ENCODE measurements around the gene RNF13.

Gene RNF13

DNA sequence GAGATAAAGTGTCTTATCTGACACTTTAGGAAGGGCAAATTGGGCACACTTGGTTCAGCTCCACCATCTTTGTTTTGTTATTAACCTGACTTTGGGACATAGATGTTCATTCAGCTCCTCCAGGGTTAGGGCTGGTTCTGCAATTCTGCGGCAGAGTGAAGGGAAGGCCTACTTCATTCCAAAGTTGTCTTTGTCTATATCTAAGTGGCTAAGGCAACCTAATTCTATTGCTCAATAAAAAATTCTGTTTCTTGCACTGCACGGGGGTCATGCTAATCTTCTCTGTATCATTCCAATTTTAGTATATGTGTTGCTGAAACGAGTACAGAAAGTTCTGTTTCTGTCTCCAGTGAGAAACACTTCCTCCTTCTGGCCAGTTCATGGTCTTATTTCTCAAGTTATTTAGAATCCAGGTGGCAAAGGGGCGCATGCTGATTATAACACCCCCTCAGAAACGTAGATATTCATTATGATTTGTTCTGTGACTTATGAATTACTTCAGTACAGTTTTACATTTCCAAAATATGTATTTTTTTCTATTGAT, 104.2 kb downstream of the RNF13 start:
- Histone ChIP-seq H3K27ac (no peak overlapping the region), H3K27me3 (replicated peaks) (no peaks in the 10 kb centered on the region), H3K4me3 (ENCODE audit: low read depth, low read length) (no peak overlapping the region), H3K36me3 (replicated peaks) (no peaks in the 10 kb centered on the region)
- in situ Hi-C loops (cut with HindIII; ENCODE audit: low pct_ligation_motif_present, low sequenced_read_pairs) = no loop called here
- DNase-seq = no peak
- no peak for TF ChIP-seq CTCF (IDR thresholded peaks at IDR 0.05; ENCODE audit: low read depth, low read length, missing control alignments)

- H3K4me3 ChIP-seq (ENCODE audit: low read depth, low read length) = no peak overlapping the region
- DNase-seq = no peak
- in situ Hi-C loops (cut with HindIII; ENCODE audit: low pct_ligation_motif_present, low sequenced_read_pairs) = no loop called here
- H3K27me3 ChIP-seq (replicated peaks) = no peaks in the 10 kb centered on the region
- no peaks in the 10 kb centered on the region for H3K36me3 ChIP-seq (replicated peaks)
- TF ChIP-seq CTCF (IDR thresholded peaks at IDR 0.05; ENCODE audit: low read depth, low read length, missing control alignments) = no peak
- no peak overlapping the region for H3K27ac ChIP-seq
Measured at GRCh38 chr3:149919509-149919908, 106.5 kb downstream of the RNF13 start.

- H3K4me3 ChIP-seq (ENCODE audit: low read depth, low read length) = no peak overlapping the region
- no peak for TF ChIP-seq CTCF (IDR thresholded peaks at IDR 0.05; ENCODE audit: low read depth, low read length, missing control alignments)
- in situ Hi-C loops (cut with HindIII; ENCODE audit: low pct_ligation_motif_present, low sequenced_read_pairs) = no loop called here
- H3K36me3 ChIP-seq (replicated peaks) = no peaks in the 10 kb centered on the region
- H3K27ac ChIP-seq = no peak overlapping the region
- no peaks in the 10 kb centered on the region for H3K27me3 ChIP-seq (replicated peaks)
- no peak for DNase-seq
Measured at GRCh38 chr3:149920119-149920518, 107.1 kb downstream of the RNF13 start.

DNA sequence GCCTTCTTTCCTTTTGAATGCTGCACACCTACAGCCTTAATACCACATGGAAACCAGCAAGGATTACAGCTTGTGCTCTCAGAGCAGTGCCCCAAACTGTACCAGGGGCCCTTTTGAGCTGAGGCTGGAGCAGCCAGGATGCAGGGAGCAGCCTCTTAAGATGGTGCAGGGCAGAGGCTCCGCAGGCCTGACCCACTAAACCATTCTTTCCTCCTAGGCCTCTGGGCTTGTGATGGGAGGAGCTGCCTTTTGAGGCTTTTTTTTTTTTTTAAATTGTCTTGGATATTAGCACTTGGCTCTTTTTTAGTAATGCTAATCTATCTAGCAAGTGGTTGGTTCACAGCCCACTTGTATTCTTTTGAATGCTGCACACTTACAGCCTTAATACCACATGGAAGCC, 120.0 kb downstream of the RNF13 start:
- Histone ChIP-seq H3K36me3 (replicated peaks) (no peaks in the 10 kb centered on the region), H3K4me3 (ENCODE audit: low read depth, low read length) (no peak overlapping the region), H3K27me3 (replicated peaks) (no peaks in the 10 kb centered on the region), H3K27ac (no peak overlapping the region)
- no peak for DNase-seq
- in situ Hi-C loops (cut with HindIII; ENCODE audit: low pct_ligation_motif_present, low sequenced_read_pairs) = no loop called here
- TF ChIP-seq CTCF (IDR thresholded peaks at IDR 0.05; ENCODE audit: low read depth, low read length, missing control alignments) = no peak

- no peak overlapping the region for H3K4me3 ChIP-seq (ENCODE audit: low read depth, low read length)
- H3K36me3 ChIP-seq (replicated peaks) = no peaks in the 10 kb centered on the region
- H3K27me3 ChIP-seq (replicated peaks) = no peaks in the 10 kb centered on the region
- DNase-seq = no peak
- in situ Hi-C loops (cut with HindIII; ENCODE audit: low pct_ligation_motif_present, low sequenced_read_pairs) = no loop called here
- TF ChIP-seq CTCF (IDR thresholded peaks at IDR 0.05; ENCODE audit: low read depth, low read length, missing control alignments) = no peak
- H3K27ac ChIP-seq = no peak overlapping the region
Measured at GRCh38 chr3:149933858-149934257, 120.8 kb downstream of the RNF13 start.

- in situ Hi-C loops (cut with HindIII; ENCODE audit: low pct_ligation_motif_present, low sequenced_read_pairs) = no loop called here
- DNase-seq = peak; percentile 43
- H3K27ac ChIP-seq = no peak overlapping the region
- H3K27me3 ChIP-seq (replicated peaks) = no peaks in the 10 kb centered on the region
- no peak overlapping the region for H3K4me3 ChIP-seq (ENCODE audit: low read depth, low read length)
- TF ChIP-seq CTCF (IDR thresholded peaks at IDR 0.05; ENCODE audit: low read depth, low read length, missing control alignments) = no peak
- no peaks in the 10 kb centered on the region for H3K36me3 ChIP-seq (replicated peaks)
Measured at GRCh38 chr3:149934524-149934923, 121.5 kb downstream of the RNF13 start.

Data from brain microvascular endothelial cell (primary cell).